ENCODE measurements around the gene RGSL1.

DNA sequence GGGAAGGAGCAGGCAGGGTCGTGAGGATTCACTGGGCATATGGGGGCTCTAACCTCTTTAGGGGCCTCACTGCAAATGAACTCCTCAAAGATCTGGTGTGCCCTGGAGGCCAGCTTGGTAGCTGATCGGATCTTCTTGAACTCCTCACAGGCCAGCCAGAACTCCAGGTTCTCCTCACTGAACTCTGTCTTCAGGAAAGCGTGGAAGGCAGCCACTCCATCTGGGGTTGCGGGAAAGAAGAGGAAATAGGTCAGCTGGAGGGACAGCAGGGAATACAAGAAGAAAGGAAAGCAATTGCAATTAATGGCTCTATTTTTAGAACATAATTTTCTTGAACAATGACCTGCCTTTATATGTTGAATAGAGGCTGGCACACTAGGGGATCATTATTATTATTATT lies 152.0 kb downstream of the RGSL1 start:
- TF ChIP-seq CTCF (IDR thresholded peaks at IDR 0.05; ENCODE audit: poor library complexity) (no peak), EZH2 (IDR thresholded peaks at IDR 0.05; ENCODE audit: borderline replicate concordance) (no peak)
